IMR-90 (cell line): ENCODE data around the gene FLYWCH1.

ENCODE experiments used
- POLR2A ChIP-seq: IDR thresholded peaks from 2 replicates; pipeline ENCODE4 v1.6.1; 2012; ENCODE audit warnings: mild to moderate bottlenecking, low read depth, low read length
- TF ChIP-seq, protein P1 (sequence below): conservative IDR thresholded peaks from 2 replicates; pipeline ENCODE4 v1.5.1; 2012; ENCODE audit warnings: mild to moderate bottlenecking, low read depth, low read length, improper control_type of control experiment

DNA sequence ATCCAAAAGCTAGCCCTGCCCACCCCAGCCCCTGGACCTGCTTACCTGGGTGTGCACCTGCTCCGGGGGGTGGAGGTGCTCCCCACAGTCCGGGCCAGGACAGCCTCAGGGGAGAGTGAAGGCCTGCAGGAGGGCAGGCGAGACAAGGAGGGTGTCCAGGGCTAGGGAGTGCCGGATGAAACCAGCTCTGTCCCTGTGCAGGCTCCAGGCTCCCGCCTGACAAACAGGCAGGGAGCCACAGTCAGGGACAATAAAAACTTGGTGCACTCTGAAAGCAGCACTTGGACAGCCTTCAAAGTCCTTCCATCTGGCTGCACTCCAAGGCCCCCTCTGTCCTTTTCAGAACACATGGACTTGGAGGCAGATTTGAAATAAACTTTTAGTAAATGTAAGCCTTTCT lies 61.4 kb downstream of the FLYWCH1 start:
- TF ChIP-seq, protein P1, sequence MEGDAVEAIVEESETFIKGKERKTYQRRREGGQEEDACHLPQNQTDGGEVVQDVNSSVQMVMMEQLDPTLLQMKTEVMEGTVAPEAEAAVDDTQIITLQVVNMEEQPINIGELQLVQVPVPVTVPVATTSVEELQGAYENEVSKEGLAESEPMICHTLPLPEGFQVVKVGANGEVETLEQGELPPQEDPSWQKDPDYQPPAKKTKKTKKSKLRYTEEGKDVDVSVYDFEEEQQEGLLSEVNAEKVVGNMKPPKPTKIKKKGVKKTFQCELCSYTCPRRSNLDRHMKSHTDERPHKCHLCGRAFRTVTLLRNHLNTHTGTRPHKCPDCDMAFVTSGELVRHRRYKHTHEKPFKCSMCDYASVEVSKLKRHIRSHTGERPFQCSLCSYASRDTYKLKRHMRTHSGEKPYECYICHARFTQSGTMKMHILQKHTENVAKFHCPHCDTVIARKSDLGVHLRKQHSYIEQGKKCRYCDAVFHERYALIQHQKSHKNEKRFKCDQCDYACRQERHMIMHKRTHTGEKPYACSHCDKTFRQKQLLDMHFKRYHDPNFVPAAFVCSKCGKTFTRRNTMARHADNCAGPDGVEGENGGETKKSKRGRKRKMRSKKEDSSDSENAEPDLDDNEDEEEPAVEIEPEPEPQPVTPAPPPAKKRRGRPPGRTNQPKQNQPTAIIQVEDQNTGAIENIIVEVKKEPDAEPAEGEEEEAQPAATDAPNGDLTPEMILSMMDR, result no peak
- no peak for TF ChIP-seq POLR2A
